Astrocyte (in vitro differentiated cells and primary cell): ENCODE measurements around the gene BCL7A. TPM values are rescaled to one million over a fixed set of nuclear protein-coding genes. Genes with fewer than 3 reads are reported as not detected.

Experiments
- DNase-seq: peaks from one replicate; pipeline ENCODE4 v3.0.0-alpha.2; 2010; ENCODE audit warnings: low read depth
- FAIRE-seq: peaks from 2 replicates; lab custom pipeline; 2011; peaks lifted over from hg19 to GRCh38; lab: Jason Lieb, UNC
- H2AFZ ChIP-seq: 2 replicates; pipeline ENCODE4 v1.6.0; 2012; ENCODE audit warnings: low read depth, low read length, inconsistent platforms
- H3K27ac ChIP-seq: 2 replicates; pipeline ENCODE4 v1.5.1; 2011; ENCODE audit warnings: low read depth, low read length, inconsistent platforms
- H3K27me3 ChIP-seq: 2 replicates; pipeline ENCODE4 v1.6.0; 2011; ENCODE audit warnings: low read length, inconsistent platforms; ENCODE audit not compliant: insufficient read depth
- H3K36me3 ChIP-seq: 2 replicates; pipeline ENCODE4 v1.5.1; 2011; ENCODE audit warnings: low read length, inconsistent platforms; ENCODE audit not compliant: insufficient read depth
- H3K4me1 ChIP-seq: 2 replicates; pipeline ENCODE4 v1.5.1; 2011; ENCODE audit warnings: low read length, inconsistent platforms; ENCODE audit not compliant: insufficient read depth
- H3K4me2 ChIP-seq: 2 replicates; pipeline ENCODE4 v1.6.0; 2012; ENCODE audit warnings: low read length, inconsistent platforms
- H3K4me3 ChIP-seq: 2 replicates; pipeline ENCODE4 v1.5.1; 2011; ENCODE audit warnings: low read depth, mild to moderate bottlenecking, low read length, inconsistent platforms; ENCODE audit not compliant: insufficient read depth
- H3K79me2 ChIP-seq: 2 replicates; pipeline ENCODE4 v1.6.0; 2012; ENCODE audit warnings: mild to moderate bottlenecking, low read length, inconsistent platforms; ENCODE audit not compliant: insufficient read depth
- H3K9ac ChIP-seq: 2 replicates; pipeline ENCODE4 v1.6.0; 2012; ENCODE audit warnings: mild to moderate bottlenecking, low read length, inconsistent platforms
- H3K9me3 ChIP-seq: 2 replicates; pipeline ENCODE4 v1.5.1; 2012; ENCODE audit warnings: low read depth, mild to moderate bottlenecking, low read length, inconsistent platforms; ENCODE audit not compliant: insufficient read depth
- H4K20me1 ChIP-seq: 2 replicates; pipeline ENCODE4 v1.6.0; 2012; ENCODE audit warnings: low read length, inconsistent platforms; ENCODE audit not compliant: insufficient read depth
- H3K27ac Mint-ChIP-seq: one replicate; pipeline ENCODE4 v1.8.0; 2021; ENCODE audit warnings: mild to moderate bottlenecking, mixed read lengths; ENCODE audit not compliant: unreplicated experiment
- H3K27me3 Mint-ChIP-seq: one replicate; pipeline ENCODE4 v1.8.0; 2021; ENCODE audit warnings: low read depth, mixed read lengths; ENCODE audit not compliant: unreplicated experiment
- H3K36me3 Mint-ChIP-seq: one replicate; pipeline ENCODE4 v1.8.0; 2021; ENCODE audit warnings: low read depth, mixed read lengths; ENCODE audit not compliant: unreplicated experiment
- H3K4me1 Mint-ChIP-seq: one replicate; pipeline ENCODE4 v1.8.0; 2021; ENCODE audit warnings: low read depth, mixed read lengths; ENCODE audit not compliant: unreplicated experiment
- H3K4me3 Mint-ChIP-seq: one replicate; pipeline ENCODE4 v1.8.0; 2021; ENCODE audit warnings: mild to moderate bottlenecking, moderate library complexity, mixed read lengths; ENCODE audit not compliant: unreplicated experiment
- H3K9me3 Mint-ChIP-seq: one replicate; pipeline ENCODE4 v1.8.0; 2021; ENCODE audit warnings: mild to moderate bottlenecking, mixed read lengths; ENCODE audit not compliant: unreplicated experiment
- EZH2 ChIP-seq: IDR thresholded peaks from 2 replicates; pipeline ENCODE4 v1.6.1; 2012; ENCODE audit warnings: mild to moderate bottlenecking, low read length, inconsistent platforms; ENCODE audit not compliant: insufficient read depth
- total RNA-seq: library from RNA; stranded (reverse); gene quantifications from 2 replicates; pipeline ENCODE4 v1.2.1, GENCODE V29; 2021
- TF ChIP-seq, protein P1 (sequence below): IDR thresholded peaks from 2 replicates; pipeline ENCODE4 v1.5.1; 2011; ENCODE audit warnings: low read depth, mild to moderate bottlenecking, inconsistent platforms, low read length, moderate library complexity; ENCODE audit not compliant: insufficient read depth

The BCL7A gene
- total RNA-seq, 1 donor from 2014 or later: 9.6 TPM

DNA sequence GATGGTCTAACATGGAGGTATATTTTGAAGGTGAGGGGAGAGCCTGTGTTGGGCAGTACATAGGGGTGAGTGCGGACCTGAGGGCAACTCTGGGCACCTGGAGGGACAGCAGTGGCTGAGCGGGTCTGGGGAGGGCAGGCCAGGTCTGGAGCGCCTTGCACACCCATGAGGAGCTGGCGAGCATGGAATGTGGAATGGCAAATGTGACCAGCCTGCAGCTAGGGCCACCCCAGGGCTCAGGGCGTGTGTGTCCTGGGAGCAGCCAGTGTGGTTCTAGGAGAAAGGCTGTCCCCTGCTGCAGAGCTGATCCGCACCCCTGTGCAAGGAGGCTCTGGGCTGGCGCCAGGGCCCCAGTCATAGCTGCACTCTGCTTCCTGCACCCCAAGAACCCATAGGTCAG, 24.5 kb downstream of the BCL7A start:
- H3K4me3 ChIP-seq: no peak overlapping the region
- H4K20me1 ChIP-seq: no peaks in the 10 kb centered on the region
- DNase-seq (no peak), FAIRE-seq (no peak)
- H3K4me2 ChIP-seq: no peak overlapping the region
- Mint-ChIP-seq H3K36me3 (peaks cover 3% of the 10 kb centered on the region), H3K27ac (no peak overlapping the region), H3K9me3 (no peaks in the 10 kb centered on the region), H3K4me3 (no peak overlapping the region), H3K4me1 (peaks cover 3% of the 10 kb centered on the region), H3K27me3 (no peaks in the 10 kb centered on the region)
- no peak overlapping the region for H2AFZ ChIP-seq
- H3K9ac ChIP-seq: no peak overlapping the region
- no peak overlapping the region for H3K27ac ChIP-seq
- no peaks in the 10 kb centered on the region for H3K27me3 ChIP-seq
- no peaks in the 10 kb centered on the region for H3K36me3 ChIP-seq
- no peaks in the 10 kb centered on the region for H3K79me2 ChIP-seq
- no peaks in the 10 kb centered on the region for H3K9me3 ChIP-seq
- peaks cover 2% of the 10 kb centered on the region for H3K4me1 ChIP-seq
- no peak for TF ChIP-seq EZH2
- TF ChIP-seq, protein P1, sequence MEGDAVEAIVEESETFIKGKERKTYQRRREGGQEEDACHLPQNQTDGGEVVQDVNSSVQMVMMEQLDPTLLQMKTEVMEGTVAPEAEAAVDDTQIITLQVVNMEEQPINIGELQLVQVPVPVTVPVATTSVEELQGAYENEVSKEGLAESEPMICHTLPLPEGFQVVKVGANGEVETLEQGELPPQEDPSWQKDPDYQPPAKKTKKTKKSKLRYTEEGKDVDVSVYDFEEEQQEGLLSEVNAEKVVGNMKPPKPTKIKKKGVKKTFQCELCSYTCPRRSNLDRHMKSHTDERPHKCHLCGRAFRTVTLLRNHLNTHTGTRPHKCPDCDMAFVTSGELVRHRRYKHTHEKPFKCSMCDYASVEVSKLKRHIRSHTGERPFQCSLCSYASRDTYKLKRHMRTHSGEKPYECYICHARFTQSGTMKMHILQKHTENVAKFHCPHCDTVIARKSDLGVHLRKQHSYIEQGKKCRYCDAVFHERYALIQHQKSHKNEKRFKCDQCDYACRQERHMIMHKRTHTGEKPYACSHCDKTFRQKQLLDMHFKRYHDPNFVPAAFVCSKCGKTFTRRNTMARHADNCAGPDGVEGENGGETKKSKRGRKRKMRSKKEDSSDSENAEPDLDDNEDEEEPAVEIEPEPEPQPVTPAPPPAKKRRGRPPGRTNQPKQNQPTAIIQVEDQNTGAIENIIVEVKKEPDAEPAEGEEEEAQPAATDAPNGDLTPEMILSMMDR: no peak

DNA sequence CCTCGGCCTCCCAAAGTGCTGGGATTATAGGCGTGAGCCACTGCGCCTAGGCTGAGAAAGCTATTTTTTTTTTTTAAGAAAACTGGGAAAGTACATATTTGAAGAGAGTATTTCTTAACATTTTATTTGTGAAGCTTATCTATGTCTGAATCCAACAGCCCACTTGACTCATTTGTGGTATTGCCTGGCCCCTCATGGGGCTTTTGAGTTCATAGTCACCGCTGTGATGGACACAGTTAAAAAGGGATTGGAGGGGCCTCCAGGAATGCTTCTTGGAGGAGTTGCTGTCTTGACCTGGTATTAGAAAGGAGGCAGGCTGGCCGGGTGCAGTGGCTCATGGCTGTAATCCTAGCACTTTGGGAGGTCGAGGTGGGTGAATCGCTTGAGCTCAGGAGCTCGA, 26.5 kb downstream of the BCL7A start:
- Histone ChIP-seq H3K79me2 (no peaks in the 10 kb centered on the region), H3K9me3 (no peaks in the 10 kb centered on the region), H3K27ac (no peak overlapping the region), H3K4me2 (no peak overlapping the region), H3K4me1 (peaks cover 2% of the 10 kb centered on the region), H4K20me1 (no peaks in the 10 kb centered on the region), H3K27me3 (no peaks in the 10 kb centered on the region), H3K36me3 (no peaks in the 10 kb centered on the region), H2AFZ (no peak overlapping the region), H3K9ac (no peak overlapping the region), H3K4me3 (no peak overlapping the region)
- Mint-ChIP-seq H3K36me3 (peaks cover 3% of the 10 kb centered on the region), H3K27me3 (no peaks in the 10 kb centered on the region), H3K27ac (no peak overlapping the region), H3K9me3 (no peaks in the 10 kb centered on the region), H3K4me3 (no peak overlapping the region), H3K4me1 (peaks cover 3% of the 10 kb centered on the region)
- FAIRE-seq (no peak), DNase-seq (peak; percentile 80)
- TF ChIP-seq EZH2: no peak
- TF ChIP-seq, protein P1: no peak

DNA sequence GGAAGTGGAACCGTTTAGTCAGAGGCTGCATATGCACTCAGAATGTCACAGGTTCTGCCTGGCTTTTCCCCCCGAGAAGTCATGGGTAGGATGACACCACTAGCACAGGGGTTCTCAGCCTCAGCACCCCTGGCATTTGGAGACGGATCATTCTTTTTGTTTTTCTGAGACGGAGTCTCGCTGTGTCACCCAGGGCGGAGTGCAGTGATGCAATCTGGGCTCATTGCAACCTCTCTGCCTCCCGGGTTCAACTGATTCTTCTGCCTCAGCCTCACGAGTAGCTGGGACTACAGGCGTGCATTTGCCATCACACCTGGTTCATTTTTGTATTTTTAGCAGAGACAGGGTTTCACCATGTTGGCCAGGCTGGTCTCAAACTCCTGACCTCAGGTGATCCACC, 28.1 kb downstream of the BCL7A start:
- no peaks in the 10 kb centered on the region for H3K9me3 ChIP-seq
- no peaks in the 10 kb centered on the region for H3K79me2 ChIP-seq
- no peak overlapping the region for H3K4me2 ChIP-seq
- H3K36me3 ChIP-seq: no peaks in the 10 kb centered on the region
- Mint-ChIP-seq H3K27ac (no peak overlapping the region), H3K9me3 (no peaks in the 10 kb centered on the region), H3K4me1 (peaks cover 4% of the 10 kb centered on the region), H3K36me3 (peaks cover 3% of the 10 kb centered on the region), H3K4me3 (no peak overlapping the region), H3K27me3 (no peaks in the 10 kb centered on the region)
- no peak overlapping the region for H2AFZ ChIP-seq
- no peak for FAIRE-seq
- H3K9ac ChIP-seq: no peak overlapping the region
- no peaks in the 10 kb centered on the region for H3K27me3 ChIP-seq
- no peak overlapping the region for H3K4me3 ChIP-seq
- no peaks in the 10 kb centered on the region for H4K20me1 ChIP-seq
- H3K27ac ChIP-seq: no peak overlapping the region
- peaks cover 2% of the 10 kb centered on the region for H3K4me1 ChIP-seq
- DNase-seq: no peak
- TF ChIP-seq EZH2: no peak
- TF ChIP-seq, protein P1: no peak
